GM12878 (cell line): Measurements from ENCODE around the gene CCL3.

Experiments
- CEBPB ChIP-seq, 2 experiments: fragments of 150-350 bp in 1 of 2; IDR thresholded peaks; 2 replicates each; pipeline ENCODE4 v1.6.1; 2012 to 2014; ENCODE audit warnings: low read depth in 2 of 2, low read length in 2 of 2, borderline replicate concordance in 1 of 2, inconsistent platforms in 1 of 2
- CTCF ChIP-seq, 3 experiments: IDR thresholded peaks in 2 of 3; conservative IDR thresholded peaks in 1 of 3; 2 replicates each; pipeline ENCODE4 v1.5.1; 2011; ENCODE audit warnings: low read depth in 3 of 3, low read length in 3 of 3, mild to moderate bottlenecking in 3 of 3, control low read depth in 2 of 3, moderate library complexity in 2 of 3, inconsistent platforms in 1 of 3, mixed read lengths in 1 of 3; ENCODE audit not compliant: control insufficient read depth in 2 of 3, insufficient read depth in 1 of 3; ENCODE audit errors: extremely low read depth in 1 of 3
- EZH2 ChIP-seq: IDR thresholded peaks from 2 replicates; pipeline ENCODE4 v1.6.1; 2012; ENCODE audit warnings: low read depth, mild to moderate bottlenecking, control low read depth, inconsistent platforms, low read length, borderline replicate concordance; ENCODE audit not compliant: control insufficient read depth
- FOXK2 ChIP-seq: fragments of 450-650 bp; IDR thresholded peaks from 2 replicates; pipeline ENCODE4 v1.6.1; 2017; ENCODE audit warnings: mild to moderate bottlenecking, moderate library complexity
- JUND ChIP-seq: IDR thresholded peaks from 2 replicates; pipeline ENCODE4 v1.6.1; 2012; ENCODE audit warnings: low read depth, mild to moderate bottlenecking, low read length, improper control_type of control experiment, moderate library complexity
- MAX ChIP-seq: IDR thresholded peaks from 2 replicates; pipeline ENCODE4 v1.6.1; 2012; ENCODE audit warnings: low read depth, low read length, improper control_type of control experiment
- POLR2A ChIP-seq: IDR thresholded peaks from 2 replicates; pipeline ENCODE4 v1.6.1; 2011; ENCODE audit warnings: low read depth, mild to moderate bottlenecking, low read length
- RAD21 ChIP-seq: IDR thresholded peaks from 2 replicates; pipeline ENCODE4 v1.6.1; 2011; ENCODE audit warnings: mild to moderate bottlenecking, low read depth, low read length, moderate library complexity; ENCODE audit not compliant: insufficient read depth
- SREBF2 ChIP-seq: IDR thresholded peaks from 2 replicates; pipeline ENCODE4 v1.6.1; 2012; ENCODE audit warnings: mild to moderate bottlenecking, low read length

- no peak for TF ChIP-seq CTCF (IDR thresholded peaks at IDR 0.05 in 2 of 3, conservative IDR thresholded peaks at IDR 0.05 in 1 of 3; ENCODE audit: control insufficient read depth in 2 of 3, extremely low read depth in 1 of 3, insufficient read depth in 1 of 3, low read depth in 3 of 3, low read length in 3 of 3)
- no peak for TF ChIP-seq FOXK2
- TF ChIP-seq MAX = no peak
- no peak for TF ChIP-seq RAD21
- TF ChIP-seq JUND = no peak
- no peak for TF ChIP-seq CEBPB (IDR thresholded peaks at IDR 0.05; ENCODE audit: borderline replicate concordance in 1 of 2, low read depth in 2 of 2, low read length in 2 of 2)
- no peak for TF ChIP-seq EZH2
- TF ChIP-seq SREBF2 = no peak
- TF ChIP-seq POLR2A = no peak
Observed at GRCh38 chr17:36107660-36108059, 17.7 kb upstream of the CCL3 start.
